ENCODE measurements around the gene HSBP1L1.
"Not testable (repeated sequence)": the region's sequence is repeated elsewhere in the genome, so short reads cannot be mapped to it uniquely, and the experiment has no call there.

HSBP1L1 gene

GRCh38 chr18:79988071-79988450 is 23.6 kb downstream of the HSBP1L1 start:
- DNase-seq = peak; percentile 57 to 65

GRCh38 chr18:79988451-79989194 is 24.2 kb downstream of the HSBP1L1 start, which contains the start of gene TXNL4A:
TXNL4A (minus strand) TSS chr18:79988563; CDS start chr18:79988392, 171 bp downstream.
- DNase-seq = peak; percentile 81 to 85

- no peak for DNase-seq
These were observed 24.7 kb downstream of the HSBP1L1 start for GRCh38 chr18:79989195-79989497.

GRCh38 chr18:79991494-79991893 is 27.1 kb downstream of the HSBP1L1 start:
- no peak for DNase-seq

- DNase-seq = not testable (repeated sequence)
These were observed 35.3 kb downstream of the HSBP1L1 start for GRCh38 chr18:79999701-80000100.

GRCh38 chr18:80000877-80001276 is 36.4 kb downstream of the HSBP1L1 start:
- no peak for DNase-seq

- no peak for DNase-seq
These were observed 38.0 kb downstream of the HSBP1L1 start for GRCh38 chr18:80002468-80002867.

- DNase-seq = no peak
These were observed 40.3 kb downstream of the HSBP1L1 start for GRCh38 chr18:80004600-80005342.

GRCh38 chr18:80006724-80007123 is 42.3 kb downstream of the HSBP1L1 start:
- no peak for DNase-seq

- DNase-seq = no peak
These were observed 45.5 kb downstream of the HSBP1L1 start for GRCh38 chr18:80009661-80010550.

- no peak for DNase-seq
These were observed 46.1 kb downstream of the HSBP1L1 start for GRCh38 chr18:80010551-80010906.

- not testable (repeated sequence) for DNase-seq
These were observed 47.2 kb downstream of the HSBP1L1 start for GRCh38 chr18:80011496-80012137.

GRCh38 chr18:80012714-80013113 is 48.3 kb downstream of the HSBP1L1 start:
- no peak for DNase-seq
